Uterus (tissue), 2 donors: ENCODE results near the gene PHIP.

Experiments used
- CTCF ChIP-seq, 4 experiments: fragments of 200-600 bp in 2 of 4; fragments of 450-650 bp in 2 of 4; sonication (generic) in 2 of 4; IDR thresholded peaks; one replicate each; pipeline ENCODE4 v1.5.1; 2016 to 2019; ENCODE audit warnings: antibody characterized with exemption in 4 of 4, mild to moderate bottlenecking in 2 of 4, moderate library complexity in 1 of 4
- POLR2A ChIP-seq, 2 donors: fragments of 450-650 bp; IDR thresholded peaks; one replicate each; pipeline ENCODE4 v1.6.1; 2016; ENCODE audit warnings: antibody characterized with exemption in 2 of 2, mild to moderate bottlenecking in 1 of 2, moderate library complexity in 1 of 2

- TF ChIP-seq CTCF (IDR thresholded peaks at IDR 0.05) (no peak), POLR2A (IDR thresholded peaks at IDR 0.05) (no peak)
Measured at GRCh38 chr6:79030511-79030910, 47.5 kb downstream of the PHIP start.
